ENCODE measurements around the gene AXIN1.

DNA sequence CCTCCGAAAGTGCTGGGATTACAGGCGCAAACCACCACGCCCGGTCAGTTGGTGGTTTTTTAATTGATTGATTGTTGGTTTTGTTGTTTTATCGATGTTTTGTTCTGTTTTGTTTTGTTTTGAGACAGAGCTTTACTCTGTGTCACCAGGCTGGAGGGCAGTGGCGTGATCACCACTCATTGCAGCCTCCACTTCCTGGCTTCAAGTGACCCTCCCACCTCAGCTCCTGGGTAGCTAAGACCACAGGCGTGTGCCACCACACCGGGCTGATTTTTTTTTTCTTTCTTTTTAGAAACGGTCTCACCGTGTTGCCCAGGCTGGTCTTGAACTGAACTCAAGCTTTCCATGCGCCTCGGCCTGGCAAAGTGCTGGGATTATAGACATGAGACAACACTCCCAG lies 105.5 kb downstream of the AXIN1 start:
- no peak for TF ChIP-seq EZH2 (IDR thresholded peaks at IDR 0.05; ENCODE audit: low read depth)
- TF ChIP-seq, protein P1, sequence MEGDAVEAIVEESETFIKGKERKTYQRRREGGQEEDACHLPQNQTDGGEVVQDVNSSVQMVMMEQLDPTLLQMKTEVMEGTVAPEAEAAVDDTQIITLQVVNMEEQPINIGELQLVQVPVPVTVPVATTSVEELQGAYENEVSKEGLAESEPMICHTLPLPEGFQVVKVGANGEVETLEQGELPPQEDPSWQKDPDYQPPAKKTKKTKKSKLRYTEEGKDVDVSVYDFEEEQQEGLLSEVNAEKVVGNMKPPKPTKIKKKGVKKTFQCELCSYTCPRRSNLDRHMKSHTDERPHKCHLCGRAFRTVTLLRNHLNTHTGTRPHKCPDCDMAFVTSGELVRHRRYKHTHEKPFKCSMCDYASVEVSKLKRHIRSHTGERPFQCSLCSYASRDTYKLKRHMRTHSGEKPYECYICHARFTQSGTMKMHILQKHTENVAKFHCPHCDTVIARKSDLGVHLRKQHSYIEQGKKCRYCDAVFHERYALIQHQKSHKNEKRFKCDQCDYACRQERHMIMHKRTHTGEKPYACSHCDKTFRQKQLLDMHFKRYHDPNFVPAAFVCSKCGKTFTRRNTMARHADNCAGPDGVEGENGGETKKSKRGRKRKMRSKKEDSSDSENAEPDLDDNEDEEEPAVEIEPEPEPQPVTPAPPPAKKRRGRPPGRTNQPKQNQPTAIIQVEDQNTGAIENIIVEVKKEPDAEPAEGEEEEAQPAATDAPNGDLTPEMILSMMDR (conservative IDR thresholded peaks at IDR 0.05) = no peak

All from PC-9 (cell line).